KOPT-K1 (cell line): ENCODE data around the gene HECW1.

ENCODE experiments used
- H3K27ac ChIP-seq: fragments of 200-600 bp; sonication (generic); 2 replicates; pipeline ENCODE4 v1.5.1; 2016; ENCODE audit warnings: antibody characterized with exemption, mild to moderate bottlenecking, low read depth, low read length; ENCODE audit not compliant: poor library complexity, severe bottlenecking
- H3K36me3 ChIP-seq: fragments of 200-600 bp; sonication (generic); 2 replicates; pipeline ENCODE4 v1.5.1; 2017; ENCODE audit warnings: antibody characterized with exemption, mild to moderate bottlenecking, low read length, moderate library complexity; ENCODE audit not compliant: insufficient read depth
- H3K9me3 ChIP-seq: fragments of 200-600 bp; sonication (generic); 2 replicates; pipeline ENCODE4 v1.5.1; 2017; ENCODE audit warnings: antibody characterized with exemption, low read length, mild to moderate bottlenecking; ENCODE audit not compliant: insufficient read depth, poor library complexity, severe bottlenecking

Gene HECW1

DNA sequence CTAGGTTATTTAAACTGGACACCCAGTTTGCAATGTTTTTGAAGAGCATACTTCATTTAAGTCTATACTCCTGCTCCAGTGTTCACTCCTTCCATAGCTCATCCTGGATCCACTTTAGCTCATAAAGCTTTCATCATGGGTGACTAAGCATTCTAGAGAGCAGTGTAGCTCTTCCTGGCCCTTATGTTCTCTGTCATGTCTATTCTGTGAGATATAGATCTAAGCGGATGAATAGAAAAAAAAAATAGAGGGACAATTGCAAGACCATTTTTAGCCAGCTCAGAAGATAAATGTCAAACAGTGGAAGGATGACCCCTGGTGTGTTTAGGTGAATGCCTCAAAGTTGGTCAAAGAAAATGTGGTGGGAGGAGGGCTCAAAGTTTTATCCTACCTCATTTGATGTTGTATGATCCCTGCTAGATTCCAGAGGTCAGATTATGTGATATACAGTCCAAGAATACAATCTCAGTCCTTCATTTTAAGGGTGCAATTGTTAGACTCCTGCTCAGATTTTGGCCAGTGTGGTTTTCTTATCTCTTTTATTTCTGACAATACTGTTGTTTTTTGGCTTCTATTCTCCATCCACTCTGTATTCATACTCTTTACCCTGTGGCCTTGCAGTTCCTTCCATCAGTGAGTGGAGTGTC lies 7.5 kb upstream of the HECW1 start:
- H3K9me3 ChIP-seq = no peaks in the 10 kb centered on the region

GRCh38 chr7:43105521-43106120 lies 6.8 kb upstream of the HECW1 start:
- Histone ChIP-seq H3K9me3 (no peaks in the 10 kb centered on the region), H3K36me3 (no peaks in the 10 kb centered on the region), H3K27ac (no peak overlapping the region)

More for the DNA sequence above, 7.5 kb upstream of the HECW1 start:
- Histone ChIP-seq H3K27ac (no peak overlapping the region), H3K36me3 (no peaks in the 10 kb centered on the region)

DNA sequence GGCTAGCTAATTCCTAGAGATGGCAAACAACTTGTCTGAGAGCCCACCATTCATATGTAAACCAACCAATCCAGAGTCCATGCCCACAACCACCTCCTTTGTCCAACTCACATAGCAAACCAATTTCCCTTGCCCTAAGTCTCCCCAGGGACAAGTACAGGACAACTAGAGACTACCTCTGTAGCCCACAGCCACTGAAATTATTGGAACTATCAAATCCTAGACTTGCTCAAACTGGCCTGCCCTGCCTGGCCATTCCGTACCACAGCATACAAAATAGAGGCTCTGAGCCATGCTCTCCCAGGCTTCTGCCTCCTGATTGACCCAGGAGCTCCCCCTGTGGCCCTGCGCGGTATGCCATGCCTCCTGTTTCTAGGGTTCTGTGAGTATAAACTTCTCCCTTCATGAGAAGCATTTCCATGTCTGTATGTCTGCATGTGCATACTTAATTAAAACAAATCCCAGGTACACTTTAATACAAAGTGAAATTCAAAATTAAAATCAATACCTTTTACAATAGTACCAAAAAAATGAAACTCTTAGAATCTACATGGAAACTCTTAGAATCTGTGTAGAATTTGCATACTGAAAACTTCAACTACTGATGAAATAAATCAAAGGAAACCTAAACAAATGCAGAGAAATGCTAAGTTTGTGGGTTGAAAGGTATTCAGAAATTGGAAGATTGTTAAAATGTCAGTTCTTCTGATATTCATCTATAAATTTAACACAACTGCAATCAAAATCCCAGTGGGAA lies 4.0 kb upstream of the HECW1 start:
- no peaks in the 10 kb centered on the region for H3K36me3 ChIP-seq
- H3K9me3 ChIP-seq = no peaks in the 10 kb centered on the region
- no peak overlapping the region for H3K27ac ChIP-seq

DNA sequence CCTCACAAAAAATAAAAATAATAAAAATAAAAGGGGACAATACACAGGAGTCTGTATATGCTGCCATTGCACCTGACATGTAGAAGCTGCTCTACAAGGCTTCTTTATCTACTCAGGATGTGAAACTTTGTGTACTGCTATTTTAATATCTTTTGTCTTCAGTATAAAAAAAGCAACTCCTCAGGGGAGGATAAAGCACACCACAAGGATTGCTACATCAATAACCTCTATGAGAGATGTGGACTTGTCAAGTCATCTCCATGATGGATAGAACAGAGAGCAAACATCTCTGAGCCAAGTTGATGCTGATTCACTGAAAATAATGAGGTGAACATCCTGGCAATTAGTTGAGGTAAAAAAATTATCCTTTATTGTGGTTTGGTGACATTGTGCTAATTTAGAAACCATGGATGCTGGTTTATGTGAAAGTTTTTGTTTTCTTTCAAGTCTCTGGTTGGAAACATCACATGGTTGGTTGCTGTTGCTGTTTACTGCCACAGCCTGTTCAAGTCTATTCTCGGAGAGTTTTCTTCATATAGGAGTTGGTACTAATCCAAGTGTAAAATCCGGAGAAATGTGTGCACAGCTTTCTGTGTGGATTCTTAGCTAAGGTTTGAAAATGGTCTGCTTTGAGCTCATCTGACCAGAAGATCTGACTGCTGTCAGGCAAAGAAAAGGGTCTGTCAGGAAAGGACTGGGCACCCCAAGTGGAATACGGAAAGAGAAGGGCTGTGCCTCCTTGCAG lies 1.5 kb upstream of the HECW1 start:
- H3K27ac ChIP-seq = no peak overlapping the region
- no peaks in the 10 kb centered on the region for H3K36me3 ChIP-seq
- no peaks in the 10 kb centered on the region for H3K9me3 ChIP-seq

- Histone ChIP-seq H3K36me3 (no peaks in the 10 kb centered on the region), H3K27ac (no peak overlapping the region), H3K9me3 (no peaks in the 10 kb centered on the region)
These were observed 603 bp upstream of the HECW1 start for GRCh38 chr7:43111630-43112458.

DNA sequence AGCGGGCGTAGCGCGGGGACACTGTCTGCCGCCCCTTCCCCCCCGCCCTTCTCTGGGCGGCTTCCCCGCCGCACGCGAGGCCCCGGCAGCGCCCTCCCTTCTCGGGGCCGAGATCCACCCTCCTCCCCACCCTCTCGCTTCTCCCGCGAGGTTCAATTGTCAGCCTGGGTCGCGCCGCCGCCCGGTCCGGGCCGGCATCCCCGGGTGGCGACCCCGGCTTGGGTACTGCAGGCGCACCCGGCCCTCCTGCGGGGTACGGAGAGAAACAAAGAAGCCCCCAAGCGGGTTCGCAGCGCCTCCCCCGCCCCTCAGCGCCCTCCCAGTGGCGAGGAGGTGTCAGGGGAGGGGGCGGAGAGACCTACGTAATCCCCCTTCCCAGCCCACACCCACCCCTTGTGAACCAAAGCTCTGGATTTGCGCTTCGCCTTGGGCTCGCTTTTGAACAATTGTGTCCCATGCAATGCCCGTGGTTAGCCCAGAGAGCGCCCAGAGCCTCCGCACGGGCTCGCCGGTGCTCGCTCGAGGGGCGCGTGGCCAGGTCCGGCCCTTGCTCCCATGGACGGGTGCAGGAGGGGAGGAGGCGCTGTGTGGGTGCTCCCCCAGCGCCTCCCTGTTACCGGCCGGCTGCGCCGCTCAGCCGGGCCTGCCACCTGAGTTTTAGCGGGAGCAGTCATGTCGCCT lies 634 bp downstream of the HECW1 start:
- H3K36me3 ChIP-seq = no peaks in the 10 kb centered on the region
- no peak overlapping the region for H3K27ac ChIP-seq
- H3K9me3 ChIP-seq = no peaks in the 10 kb centered on the region

- Histone ChIP-seq H3K27ac (no peak overlapping the region), H3K9me3 (no peaks in the 10 kb centered on the region), H3K36me3 (no peaks in the 10 kb centered on the region)
These were observed 1.4 kb downstream of the HECW1 start for GRCh38 chr7:43113622-43114457.

DNA sequence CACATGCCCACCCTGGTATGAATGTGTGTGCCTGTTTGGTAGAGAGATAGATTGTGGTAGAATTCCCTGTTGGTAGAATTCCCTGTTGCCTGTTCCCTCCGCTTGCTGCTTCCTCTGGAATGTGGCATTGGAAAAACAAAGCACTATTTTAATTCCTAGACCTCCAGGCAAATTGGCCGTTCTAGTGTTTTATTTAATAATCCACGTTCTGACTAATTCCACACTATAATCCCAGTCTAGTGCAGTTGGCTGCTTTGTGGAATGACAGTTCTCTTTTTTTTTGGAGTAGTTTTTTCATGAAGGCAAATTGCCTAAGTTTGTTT lies 2.0 kb downstream of the HECW1 start:
- Histone ChIP-seq H3K9me3 (no peaks in the 10 kb centered on the region), H3K27ac (no peak overlapping the region), H3K36me3 (no peaks in the 10 kb centered on the region)

DNA sequence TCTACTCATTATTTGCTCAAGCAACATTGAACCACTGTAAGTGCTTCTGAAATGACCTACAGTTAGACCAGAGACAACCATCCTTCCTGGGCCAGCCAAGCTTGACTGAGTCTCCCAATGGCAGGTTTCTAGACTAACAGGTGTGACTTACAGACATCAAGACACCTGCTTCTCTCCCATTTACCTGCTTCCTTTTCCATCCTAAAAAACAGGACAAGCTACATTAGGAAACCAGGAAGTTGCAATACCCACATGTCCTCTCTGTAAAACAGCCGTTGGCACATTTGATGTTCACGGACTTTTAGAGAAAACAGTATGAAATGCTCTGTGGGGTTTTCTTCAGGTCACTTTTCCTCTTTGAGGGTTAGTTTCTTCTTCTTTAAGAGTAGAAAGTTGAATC lies 4.0 kb downstream of the HECW1 start:
- Histone ChIP-seq H3K9me3 (no peaks in the 10 kb centered on the region), H3K36me3 (no peaks in the 10 kb centered on the region), H3K27ac (no peak overlapping the region)

GRCh38 chr7:43117095-43117494 lies 4.6 kb downstream of the HECW1 start:
- no peaks in the 10 kb centered on the region for H3K36me3 ChIP-seq
- no peak overlapping the region for H3K27ac ChIP-seq
- no peaks in the 10 kb centered on the region for H3K9me3 ChIP-seq

DNA sequence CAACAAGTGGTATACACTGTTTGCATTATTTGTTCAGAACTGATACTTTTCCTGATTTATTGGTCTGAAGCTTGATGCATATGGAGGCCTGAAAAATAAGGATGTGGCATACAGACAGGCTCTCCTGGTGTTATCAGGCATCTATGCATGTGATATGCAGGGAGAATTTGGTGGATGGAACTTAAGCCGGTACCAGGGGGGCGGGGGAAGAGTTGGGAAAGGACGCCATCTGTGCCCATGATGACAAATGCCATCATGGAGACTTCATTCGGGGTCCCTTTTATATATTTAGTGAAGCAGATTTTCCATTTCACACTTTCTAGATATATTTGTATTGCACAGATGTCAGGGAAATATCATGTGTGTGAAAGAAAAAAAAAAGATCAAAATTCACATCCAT lies 5.4 kb downstream of the HECW1 start:
- H3K27ac ChIP-seq = no peak overlapping the region
- H3K36me3 ChIP-seq = no peaks in the 10 kb centered on the region
- H3K9me3 ChIP-seq = no peaks in the 10 kb centered on the region

GRCh38 chr7:43118313-43118712 lies 5.9 kb downstream of the HECW1 start:
- no peaks in the 10 kb centered on the region for H3K9me3 ChIP-seq
- H3K27ac ChIP-seq = no peak overlapping the region
- no peaks in the 10 kb centered on the region for H3K36me3 ChIP-seq

DNA sequence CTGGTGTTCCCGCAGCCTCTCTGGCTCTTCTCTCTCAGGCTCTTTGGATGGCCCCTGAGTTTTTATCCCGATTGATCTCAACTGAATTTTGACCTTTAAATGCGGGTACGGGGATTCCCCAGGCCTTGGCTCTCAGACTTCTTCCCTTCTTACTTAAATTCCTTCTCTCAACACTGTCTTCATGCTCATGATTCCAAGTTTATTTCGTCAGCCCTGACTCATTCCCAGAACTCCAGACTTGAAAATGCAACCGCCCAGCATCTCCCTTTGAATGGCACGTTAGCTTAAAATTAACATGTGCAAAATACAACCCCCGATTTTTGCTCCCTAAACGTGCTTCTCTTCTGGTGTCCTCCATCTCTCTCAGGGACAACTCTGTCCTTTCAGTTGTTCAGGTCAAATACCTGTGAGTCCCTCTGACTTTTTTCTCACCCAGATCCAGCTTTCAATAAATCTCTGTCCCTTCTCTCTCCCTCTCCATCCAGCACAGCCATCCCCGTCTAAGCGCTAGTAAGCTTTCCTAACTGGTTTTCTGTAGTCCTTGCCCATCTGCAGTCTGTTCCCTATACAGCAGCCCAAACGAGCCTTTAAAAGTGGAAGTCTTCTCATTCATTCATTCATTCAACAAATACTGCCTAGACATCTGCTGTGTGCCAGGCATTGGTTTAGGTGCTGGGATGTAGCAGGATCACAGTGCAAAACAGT lies 7.1 kb downstream of the HECW1 start:
- no peaks in the 10 kb centered on the region for H3K9me3 ChIP-seq
- no peaks in the 10 kb centered on the region for H3K36me3 ChIP-seq
- H3K27ac ChIP-seq = no peak overlapping the region
